ENCODE data around the gene CLCNKB.

The CLCNKB gene

GRCh38 chr1:16017076-16017460 is 26.5 kb upstream of the CLCNKB start:
- TF ChIP-seq CTCF (IDR thresholded peaks at IDR 0.05; ENCODE audit: unreplicated experiment in 3 of 3) = no peak
- Mint-ChIP-seq H3K4me3 (peak overlapping the region in 2 of 3 experiments; percentile 12 to 79), H3K4me1 (peaks cover 61% of the 10 kb centered on the region), H3K27ac (peak overlapping the region; percentile 31 to 95 (median 95)), H3K36me3 (ENCODE audit: low read depth) (no peaks in the 10 kb centered on the region), H3K27me3 (ENCODE audit: low read depth) (peaks cover 12% of the 10 kb centered on the region), H3K9me3 (no peaks in the 10 kb centered on the region)

GRCh38 chr1:16017461-16018303 is 25.9 kb upstream of the CLCNKB start, which contains the start of gene HSPB7:
Gene HSPB7 (minus strand): TSS chr1:16018043. CDS start chr1:16017963, 80 bp downstream.
- Mint-ChIP-seq H3K9me3 (no peaks in the 10 kb centered on the region), H3K27me3 (ENCODE audit: low read depth) (peaks cover 15% of the 10 kb centered on the region), H3K27ac (peak within 1 kb of the TSS; percentile 95 to 96 (median 95)), H3K36me3 (ENCODE audit: low read depth) (no peaks in the 10 kb centered on the region), H3K4me1 (peaks cover 61% of the 10 kb centered on the region), H3K4me3 (peak within 1 kb of the TSS; percentile 67 to 79 (median 75))
- no peak for TF ChIP-seq CTCF (IDR thresholded peaks at IDR 0.05; ENCODE audit: unreplicated experiment in 3 of 3)

- peaks cover 61% of the 10 kb centered on the region for H3K4me1 Mint-ChIP-seq
- H3K27ac Mint-ChIP-seq = peak overlapping the region; percentile 95 to 96 (median 95)
- peak overlapping the region; percentile 48 to 79 (median 54) for H3K4me3 Mint-ChIP-seq
- no peaks in the 10 kb centered on the region for H3K36me3 Mint-ChIP-seq (ENCODE audit: low read depth)
- no peak for TF ChIP-seq CTCF (IDR thresholded peaks at IDR 0.05; ENCODE audit: unreplicated experiment in 3 of 3)
- peaks cover 15% of the 10 kb centered on the region for H3K27me3 Mint-ChIP-seq (ENCODE audit: low read depth)
- no peaks in the 10 kb centered on the region for H3K9me3 Mint-ChIP-seq
Observed at GRCh38 chr1:16018308-16018707, 25.3 kb upstream of the CLCNKB start.

DNA sequence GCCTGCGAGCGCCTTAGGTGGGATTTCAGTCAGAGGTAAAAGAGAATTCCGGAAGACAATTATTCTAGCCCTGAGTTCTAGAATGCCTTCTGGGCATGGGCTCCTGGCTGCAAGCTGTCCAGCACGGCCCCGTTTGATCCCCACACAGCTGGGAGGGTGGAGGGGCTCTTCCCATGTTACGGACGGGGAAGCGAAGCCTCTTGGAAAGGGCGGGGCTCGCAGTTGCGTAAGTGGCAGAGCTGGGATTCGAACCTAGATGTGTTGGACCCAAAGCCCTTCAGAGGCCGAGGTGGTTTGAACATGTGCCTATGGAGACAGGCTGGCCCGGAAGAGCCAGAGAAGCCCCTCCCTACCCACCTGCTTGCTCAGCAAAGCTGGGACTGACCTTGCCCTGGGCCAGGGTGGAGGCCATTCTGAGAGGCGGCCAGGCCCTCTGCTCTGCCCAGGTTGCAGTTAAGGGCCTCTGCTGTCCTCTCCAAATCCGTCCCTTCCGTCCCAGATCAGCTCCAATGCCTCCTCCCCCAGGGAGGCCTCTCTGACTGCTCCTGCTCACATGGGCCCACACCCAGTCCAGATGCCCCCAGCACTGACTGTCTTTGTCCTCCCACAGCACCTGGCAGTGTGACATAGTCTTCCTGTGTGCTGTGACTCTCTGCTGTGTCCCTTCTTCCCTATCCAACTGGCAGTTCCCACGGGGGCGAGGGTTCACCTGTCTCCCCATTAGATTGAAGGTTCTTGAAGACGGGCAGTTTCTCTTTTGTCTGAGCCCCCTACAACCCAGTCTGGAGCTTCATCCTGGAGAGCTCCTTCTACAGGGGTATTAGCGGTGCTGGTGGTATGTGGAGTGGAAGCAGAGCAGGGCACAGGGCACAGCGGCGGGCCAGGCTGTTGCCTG is 24.6 kb upstream of the CLCNKB start:
- Mint-ChIP-seq H3K27me3 (ENCODE audit: low read depth) (peaks cover 18% of the 10 kb centered on the region), H3K4me1 (peaks cover 54% of the 10 kb centered on the region), H3K9me3 (no peaks in the 10 kb centered on the region), H3K4me3 (peak overlapping the region; percentile 52 to 79 (median 54)), H3K27ac (peak overlapping the region; percentile 95 to 96 (median 95)), H3K36me3 (ENCODE audit: low read depth) (no peaks in the 10 kb centered on the region)
- no peak for TF ChIP-seq CTCF (IDR thresholded peaks at IDR 0.05; ENCODE audit: unreplicated experiment in 3 of 3)

GRCh38 chr1:16019644-16020277 is 23.8 kb upstream of the CLCNKB start:
- no peak for TF ChIP-seq CTCF (IDR thresholded peaks at IDR 0.05; ENCODE audit: unreplicated experiment in 3 of 3)
- Mint-ChIP-seq H3K4me1 (peaks cover 46% of the 10 kb centered on the region), H3K27ac (peak overlapping the region; percentile 76 to 96 (median 95)), H3K9me3 (no peaks in the 10 kb centered on the region), H3K4me3 (peak overlapping the region in 2 of 3 experiments; percentile 52 to 68), H3K27me3 (ENCODE audit: low read depth) (peaks cover 21% of the 10 kb centered on the region), H3K36me3 (ENCODE audit: low read depth) (no peaks in the 10 kb centered on the region)
